RWPE2 (cell line): ENCODE measurements around the gene PABPC1L.

ENCODE experiments used
- ATAC-seq: fragments of 200-7000 bp; cut with Tn5 transposase; 3 replicates; pipeline ENCODE4 v1.9.1; 2021; ENCODE audit warnings: low read depth
- DNase-seq: peaks from one replicate; pipeline ENCODE4 v3.0.0-alpha.2; 2020; ENCODE audit warnings: low spot score
- H3K27ac ChIP-seq: fragments of 450-650 bp; 2 replicates; pipeline ENCODE4 v1.5.1; 2017; ENCODE audit warnings: mild to moderate bottlenecking; ENCODE audit not compliant: poor library complexity, severe bottlenecking
- H3K27me3 ChIP-seq: fragments of 250-450 bp; sonication (Bioruptor Pico); 2 replicates; pipeline ENCODE4 v1.5.1; 2021; ENCODE audit warnings: mild to moderate bottlenecking, moderate library complexity; ENCODE audit not compliant: insufficient read depth, poor library complexity, severe bottlenecking
- H3K36me3 ChIP-seq: fragments of 250-450 bp; sonication (Bioruptor Pico); 2 replicates; pipeline ENCODE4 v1.5.1; 2020; ENCODE audit warnings: low read depth, mild to moderate bottlenecking, moderate library complexity
- H3K4me1 ChIP-seq: fragments of 250-450 bp; sonication (Bioruptor Pico); 2 replicates; pipeline ENCODE4 v1.5.1; 2021; ENCODE audit warnings: mild to moderate bottlenecking, moderate library complexity; ENCODE audit not compliant: insufficient read depth, poor library complexity, severe bottlenecking
- H3K4me3 ChIP-seq: fragments of 250-450 bp; sonication (Bioruptor Pico); 2 replicates; pipeline ENCODE4 v1.5.1; 2021; ENCODE audit warnings: mild to moderate bottlenecking, moderate library complexity; ENCODE audit not compliant: severe bottlenecking
- H3K9me3 ChIP-seq: fragments of 250-450 bp; sonication (Bioruptor Pico); 2 replicates; pipeline ENCODE4 v1.5.1; 2021; ENCODE audit warnings: mild to moderate bottlenecking, moderate library complexity; ENCODE audit not compliant: severe bottlenecking
- TF ChIP-seq, protein P1 (sequence below): fragments of 450-650 bp; IDR thresholded peaks from one replicate; pipeline ENCODE4 v1.5.1; 2017; ENCODE audit warnings: mild to moderate bottlenecking, moderate library complexity; ENCODE audit not compliant: poor library complexity, severe bottlenecking

PABPC1L gene

DNA sequence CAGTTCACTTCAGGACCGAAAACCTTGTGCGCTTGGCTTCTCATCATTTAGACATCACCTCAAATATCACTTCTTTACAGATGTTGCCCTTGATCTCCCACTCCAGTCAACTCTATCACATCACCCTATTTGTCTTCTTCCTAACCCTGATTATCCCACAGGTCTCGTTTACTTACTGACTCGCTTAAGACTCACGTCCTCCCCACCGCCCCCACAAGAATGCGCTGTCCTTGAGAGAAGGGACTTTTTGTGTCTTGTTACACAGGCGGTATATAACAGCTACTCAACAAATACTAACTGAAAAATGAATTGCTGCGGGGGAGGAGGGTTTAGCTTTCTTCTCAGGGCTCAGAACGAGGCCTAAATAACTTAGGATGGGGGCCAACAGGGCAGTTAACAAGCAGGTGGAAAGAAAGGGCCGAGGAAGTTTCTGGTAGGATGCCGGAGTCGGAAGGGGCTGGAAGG is 49.8 kb downstream of the PABPC1L start:
- TF ChIP-seq, protein P1, sequence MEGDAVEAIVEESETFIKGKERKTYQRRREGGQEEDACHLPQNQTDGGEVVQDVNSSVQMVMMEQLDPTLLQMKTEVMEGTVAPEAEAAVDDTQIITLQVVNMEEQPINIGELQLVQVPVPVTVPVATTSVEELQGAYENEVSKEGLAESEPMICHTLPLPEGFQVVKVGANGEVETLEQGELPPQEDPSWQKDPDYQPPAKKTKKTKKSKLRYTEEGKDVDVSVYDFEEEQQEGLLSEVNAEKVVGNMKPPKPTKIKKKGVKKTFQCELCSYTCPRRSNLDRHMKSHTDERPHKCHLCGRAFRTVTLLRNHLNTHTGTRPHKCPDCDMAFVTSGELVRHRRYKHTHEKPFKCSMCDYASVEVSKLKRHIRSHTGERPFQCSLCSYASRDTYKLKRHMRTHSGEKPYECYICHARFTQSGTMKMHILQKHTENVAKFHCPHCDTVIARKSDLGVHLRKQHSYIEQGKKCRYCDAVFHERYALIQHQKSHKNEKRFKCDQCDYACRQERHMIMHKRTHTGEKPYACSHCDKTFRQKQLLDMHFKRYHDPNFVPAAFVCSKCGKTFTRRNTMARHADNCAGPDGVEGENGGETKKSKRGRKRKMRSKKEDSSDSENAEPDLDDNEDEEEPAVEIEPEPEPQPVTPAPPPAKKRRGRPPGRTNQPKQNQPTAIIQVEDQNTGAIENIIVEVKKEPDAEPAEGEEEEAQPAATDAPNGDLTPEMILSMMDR, result peak; percentile 38
- no peaks in the 10 kb centered on the region for H3K27me3 ChIP-seq
- ATAC-seq (peak; percentile 55), DNase-seq (no peak)
- no peaks in the 10 kb centered on the region for H3K9me3 ChIP-seq
- H3K4me1 ChIP-seq, result peaks cover 26% of the 10 kb centered on the region
- H3K36me3 ChIP-seq, result peaks cover 37% of the 10 kb centered on the region
- H3K4me3 ChIP-seq, result peak overlapping the region; percentile 58
- peak overlapping the region; percentile 81 for H3K27ac ChIP-seq

DNA sequence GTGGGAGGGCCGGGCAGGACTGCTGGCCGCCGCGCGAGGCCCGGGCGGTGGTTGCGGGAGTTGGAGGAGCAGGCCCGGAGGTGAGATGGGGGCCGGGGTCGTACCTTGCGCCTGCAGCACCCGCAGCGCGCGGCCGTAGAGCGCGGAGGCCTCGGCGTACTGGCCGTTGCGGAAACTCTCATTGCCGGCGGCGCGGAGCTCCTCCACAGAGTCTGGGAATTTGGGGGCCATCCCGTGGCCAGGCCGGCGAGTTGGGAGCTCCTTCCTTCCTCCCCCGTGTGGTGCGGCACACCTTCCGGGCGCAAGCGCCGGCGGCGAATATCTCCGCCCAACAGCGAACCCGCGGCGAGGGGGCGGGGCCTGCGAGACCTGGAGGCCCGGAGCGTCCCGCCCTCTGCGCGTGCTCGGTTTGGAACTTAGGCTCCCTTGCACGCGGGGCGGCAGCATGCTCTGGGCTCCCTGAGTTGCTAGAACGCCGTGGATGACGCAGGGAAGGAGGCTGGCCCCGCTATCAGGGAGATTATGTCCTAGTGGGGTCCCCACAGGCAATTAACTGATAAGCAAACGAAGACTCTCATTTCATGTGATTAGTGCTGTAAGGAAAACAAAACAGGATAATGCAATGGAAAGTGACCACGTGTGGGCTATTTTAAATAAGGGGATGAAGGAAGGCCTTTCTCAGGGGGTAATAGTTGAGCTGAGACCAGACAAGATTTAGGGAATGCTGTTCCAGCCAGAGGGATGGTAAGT is 50.4 kb downstream of the PABPC1L start, which contains the start of gene TOMM34:
Gene TOMM34 (minus strand): TSS at position 295 of the 750 bp plus-strand sequence. CDS start 64 bp downstream, at position 231.
- peak; percentile 100 for DNase-seq
- TF ChIP-seq, protein P1, result peak; percentile 30
- H3K9me3 ChIP-seq, result no peaks in the 10 kb centered on the region
- no peaks in the 10 kb centered on the region for H3K27me3 ChIP-seq
- H3K4me1 ChIP-seq, result peaks cover 26% of the 10 kb centered on the region
- H3K4me3 ChIP-seq, result peak within 1 kb of the TSS; percentile 58
- peak; percentile 90 for ATAC-seq
- H3K27ac ChIP-seq, result peak within 1 kb of the TSS; percentile 81
- H3K36me3 ChIP-seq, result peaks cover 31% of the 10 kb centered on the region

- peaks cover 29% of the 10 kb centered on the region for H3K4me1 ChIP-seq
- peak overlapping the region; percentile 81 for H3K27ac ChIP-seq
These were observed 51.4 kb downstream of the PABPC1L start for GRCh38 chr20:44961011-44961869.

GRCh38 chr20:44961870-44962267 is 52.0 kb downstream of the PABPC1L start:
- Histone ChIP-seq H3K27me3 (no peaks in the 10 kb centered on the region), H3K9me3 (no peaks in the 10 kb centered on the region), H3K36me3 (peaks cover 17% of the 10 kb centered on the region), H3K4me3 (no peak overlapping the region), H3K27ac (no peak overlapping the region), H3K4me1 (peaks cover 25% of the 10 kb centered on the region)
- DNase-seq (no peak), ATAC-seq (no peak)
- TF ChIP-seq, protein P1, result no peak

More at GRCh38 chr20:44961011-44961869, 51.4 kb downstream of the PABPC1L start:
- H3K27me3 ChIP-seq, result no peaks in the 10 kb centered on the region
- TF ChIP-seq, protein P1, result no peak
- ATAC-seq (no peak), DNase-seq (no peak)
- peaks cover 21% of the 10 kb centered on the region for H3K36me3 ChIP-seq
- H3K4me3 ChIP-seq, result no peak overlapping the region
- H3K9me3 ChIP-seq, result no peaks in the 10 kb centered on the region
